ENCODE results near the gene CHGA.

The CHGA gene

GRCh38 chr14:92922883-92923743, at the start of gene CHGA:
Gene CHGA (plus strand): TSS chr14:92923150. CDS start chr14:92923360, 210 bp downstream.
- peak; percentile 85 for DNase-seq

- no peak for DNase-seq
Measured at GRCh38 chr14:92874962-92875661, 47.8 kb upstream of the CHGA start.

- DNase-seq: no peak
Measured at GRCh38 chr14:92877757-92878431, 45.1 kb upstream of the CHGA start.

DNA sequence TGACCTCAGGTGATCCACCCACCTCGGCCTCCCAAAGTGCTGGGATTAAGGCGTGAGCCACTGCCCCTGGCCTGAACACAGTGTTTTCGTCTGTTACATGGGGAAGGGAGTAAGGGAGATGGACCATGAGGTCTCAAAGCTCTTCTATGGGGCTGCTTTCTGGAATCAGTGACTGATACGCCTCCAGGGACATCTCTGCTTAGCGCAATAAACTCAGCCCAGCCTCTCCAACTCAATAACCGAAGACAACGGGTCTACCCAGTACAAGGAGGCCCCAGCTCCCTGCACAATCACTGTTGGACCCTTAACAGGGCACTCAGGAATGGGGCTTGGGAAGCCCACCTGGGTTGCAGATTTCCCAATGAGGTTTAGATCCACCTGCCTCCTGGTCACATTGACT, 42.6 kb upstream of the CHGA start:
- DNase-seq: no peak

DNA sequence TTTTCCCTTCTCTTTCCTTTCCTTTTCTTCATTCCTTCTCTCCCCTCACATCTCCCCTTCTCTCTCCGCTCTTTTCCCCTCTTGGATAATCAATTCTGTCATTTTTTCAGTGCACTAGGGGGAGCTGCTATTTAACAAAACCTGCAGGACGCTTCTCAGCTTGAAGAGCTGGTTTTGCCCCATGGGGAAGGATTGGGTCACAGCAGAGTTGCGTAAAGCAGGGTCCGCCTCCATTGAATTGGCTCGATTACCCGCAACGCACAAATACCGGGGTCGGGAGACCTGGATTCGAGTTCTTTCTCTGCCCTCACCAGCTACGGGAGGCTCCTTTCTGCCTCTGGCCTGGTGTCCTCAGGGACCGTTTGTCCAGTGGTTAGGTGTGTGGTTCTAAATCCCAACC, 42.1 kb upstream of the CHGA start:
- DNase-seq: peak; percentile 72

GRCh38 chr14:92883066-92883465, 39.9 kb upstream of the CHGA start:
- DNase-seq: no peak

DNA sequence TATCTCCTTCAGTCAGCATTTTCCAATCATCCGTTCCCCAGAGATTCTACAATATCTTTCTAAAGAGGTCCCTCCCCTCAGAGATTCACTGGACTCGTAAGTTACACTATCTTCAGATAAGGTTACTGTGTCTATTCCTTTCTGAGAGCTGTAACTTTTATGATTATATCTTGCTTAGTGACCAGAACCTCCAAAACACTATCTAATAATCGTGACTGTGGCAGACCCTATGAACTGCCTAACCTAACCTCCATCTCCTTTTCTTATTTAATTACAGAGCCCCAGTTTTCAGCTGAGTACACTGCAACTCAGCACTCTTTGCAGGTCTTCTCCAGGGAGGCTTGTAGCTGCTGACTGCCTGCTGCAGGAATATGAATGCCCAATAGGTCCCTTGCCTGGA, 38.5 kb upstream of the CHGA start:
- DNase-seq: no peak

DNA sequence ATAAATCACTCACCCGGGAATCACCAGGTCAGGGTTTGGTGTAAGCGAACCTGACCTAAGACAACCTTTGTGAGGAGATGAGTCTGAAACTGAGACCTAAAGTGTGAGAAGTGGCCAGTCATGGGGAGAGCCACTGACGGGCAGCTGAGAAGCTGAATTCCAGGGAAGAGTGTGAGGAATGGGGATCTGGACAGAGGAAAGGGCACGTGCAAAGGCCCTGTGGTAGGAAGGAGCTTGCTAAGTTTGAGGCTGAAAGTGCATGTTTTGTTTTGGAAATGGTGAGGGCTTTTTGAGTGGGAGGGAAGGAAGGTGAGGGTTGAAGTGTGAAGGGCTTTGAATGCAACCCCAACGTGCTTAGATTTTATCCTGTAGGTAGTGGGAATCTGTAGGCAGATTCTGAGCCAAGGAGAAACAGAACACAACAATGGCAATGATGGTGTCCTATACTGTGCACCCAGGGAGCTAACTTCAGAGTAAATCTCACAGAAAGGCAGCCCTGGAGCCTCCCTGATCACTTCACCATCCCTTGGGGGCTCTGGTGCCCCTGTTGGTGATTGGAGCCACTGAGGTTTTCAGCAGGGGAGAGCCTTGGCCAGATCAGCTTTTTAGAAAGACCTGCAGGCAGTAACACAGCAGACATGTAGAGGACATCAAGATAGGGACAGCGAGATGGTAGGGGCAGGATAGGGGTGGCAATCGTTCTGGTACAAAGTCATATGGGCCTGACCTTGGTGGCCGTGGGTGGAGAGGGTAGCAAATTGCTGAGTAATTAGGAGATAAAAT, 37.5 kb upstream of the CHGA start:
- no peak for DNase-seq

DNA sequence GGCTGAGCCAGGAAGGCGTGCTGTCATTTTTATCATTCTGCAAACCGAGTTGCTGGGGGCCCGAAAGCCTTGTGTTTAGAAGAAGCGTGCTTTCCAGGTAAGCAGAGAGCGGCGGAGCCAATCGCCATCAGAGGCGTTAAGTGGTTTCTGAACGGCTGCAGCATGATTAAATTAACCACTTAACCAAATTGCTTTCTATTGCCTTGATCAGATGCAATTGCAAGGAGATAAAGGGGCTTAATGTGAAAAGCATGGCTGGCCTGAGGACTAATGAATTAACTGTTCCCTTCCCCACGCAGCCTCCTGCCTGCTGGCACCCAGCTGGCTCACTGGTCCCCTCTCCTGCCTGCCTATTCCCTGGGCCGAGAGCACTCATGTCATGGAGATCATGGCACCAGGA, 36.6 kb upstream of the CHGA start:
- peak; percentile 24 for DNase-seq

DNA sequence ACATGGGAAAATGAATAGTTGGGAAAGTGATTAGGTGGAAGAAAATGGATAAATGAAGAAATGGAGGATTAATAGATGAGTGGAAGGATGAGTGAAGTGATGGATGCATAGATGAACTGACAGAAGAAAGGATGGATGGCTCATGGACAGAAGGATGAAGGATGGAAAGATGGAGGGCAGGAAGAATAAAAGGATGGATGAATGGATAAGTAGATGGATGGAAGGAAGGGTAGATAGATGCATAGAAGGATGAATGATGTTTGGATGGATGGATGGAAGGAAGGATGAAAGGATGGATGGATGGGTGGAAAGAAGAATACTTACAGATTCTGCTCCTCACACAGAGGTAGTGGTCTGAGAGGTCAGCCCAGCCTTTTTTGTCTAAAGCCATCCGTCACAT, 35.8 kb upstream of the CHGA start:
- DNase-seq: no peak

GRCh38 chr14:92888896-92889295, 34.1 kb upstream of the CHGA start:
- DNase-seq: no peak

GRCh38 chr14:92890830-92891588, 31.9 kb upstream of the CHGA start:
- peak; percentile 98 for DNase-seq

DNA sequence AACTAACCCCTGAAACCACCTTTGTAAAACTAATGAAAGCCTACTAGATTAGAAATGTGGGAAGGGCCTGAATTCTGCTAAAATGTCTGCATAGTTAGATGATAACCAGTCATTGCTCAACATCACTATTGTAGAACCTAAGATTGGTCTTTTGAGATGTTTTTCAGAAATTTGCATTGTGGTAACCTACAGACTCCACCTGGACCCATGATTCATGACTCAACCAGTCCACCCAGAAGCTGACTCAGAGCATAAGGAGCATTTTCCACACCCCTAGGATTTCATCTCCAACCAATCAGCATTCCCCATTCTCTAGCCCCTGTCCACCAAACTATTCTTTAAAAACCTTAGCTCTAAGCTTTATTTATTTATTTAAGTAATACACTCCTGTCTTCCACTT, 30.4 kb upstream of the CHGA start:
- DNase-seq: no peak

- DNase-seq: no peak
Measured at GRCh38 chr14:92895352-92895878, 27.5 kb upstream of the CHGA start.

- DNase-seq: no peak
Measured at GRCh38 chr14:92897922-92898565, 24.9 kb upstream of the CHGA start.

DNA sequence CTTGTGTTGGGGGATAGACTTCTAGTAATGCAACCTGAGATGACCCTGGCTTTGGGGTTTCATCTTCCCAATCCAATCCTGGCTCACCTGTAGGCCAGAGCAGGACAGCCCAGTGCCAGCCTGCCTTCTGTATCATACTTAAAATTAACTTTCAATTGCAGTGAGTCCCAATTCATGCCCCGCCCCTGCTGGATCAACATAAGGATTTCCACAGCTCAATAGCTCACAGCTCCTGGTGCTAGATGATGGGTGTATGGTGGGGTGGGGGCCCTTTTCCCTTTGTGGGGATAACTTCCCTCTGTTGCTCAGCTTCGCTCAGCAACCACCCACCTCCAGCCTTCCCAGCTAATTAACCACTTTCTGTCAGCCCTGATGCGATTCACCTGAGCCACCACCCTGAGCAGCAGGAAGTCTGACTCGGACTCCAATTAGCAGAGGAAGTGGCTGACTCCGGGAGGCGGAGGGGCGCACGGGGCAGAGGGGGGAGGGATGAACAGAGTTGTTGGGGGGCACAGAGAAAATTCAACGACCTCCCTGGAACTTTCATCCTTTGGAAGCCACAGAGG, 24.3 kb upstream of the CHGA start:
- DNase-seq: peak; percentile 27

- DNase-seq: no peak
Measured at GRCh38 chr14:92900660-92901059, 22.3 kb upstream of the CHGA start.

DNA sequence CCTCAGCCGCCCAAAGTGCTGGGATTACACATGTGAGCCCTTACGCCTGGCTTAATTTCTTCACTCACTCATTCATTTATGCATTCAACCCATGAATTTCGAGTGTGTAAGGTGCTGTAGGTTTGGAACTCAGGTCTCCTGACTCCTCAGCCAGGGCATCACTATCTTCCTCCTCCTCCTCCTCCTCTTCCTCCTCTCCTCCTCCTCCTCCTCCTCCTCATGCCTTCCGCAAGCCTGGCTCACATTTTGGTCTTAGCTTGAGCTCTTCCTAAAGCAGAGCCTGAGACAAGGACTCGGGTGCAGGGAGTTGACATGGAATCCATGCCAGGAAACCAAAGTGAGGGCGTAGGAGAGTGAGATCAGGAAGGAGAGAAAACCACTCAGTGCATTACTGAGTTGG, 20.8 kb upstream of the CHGA start:
- no peak for DNase-seq

- no peak for DNase-seq
Measured at GRCh38 chr14:92902726-92903125, 20.2 kb upstream of the CHGA start.

DNA sequence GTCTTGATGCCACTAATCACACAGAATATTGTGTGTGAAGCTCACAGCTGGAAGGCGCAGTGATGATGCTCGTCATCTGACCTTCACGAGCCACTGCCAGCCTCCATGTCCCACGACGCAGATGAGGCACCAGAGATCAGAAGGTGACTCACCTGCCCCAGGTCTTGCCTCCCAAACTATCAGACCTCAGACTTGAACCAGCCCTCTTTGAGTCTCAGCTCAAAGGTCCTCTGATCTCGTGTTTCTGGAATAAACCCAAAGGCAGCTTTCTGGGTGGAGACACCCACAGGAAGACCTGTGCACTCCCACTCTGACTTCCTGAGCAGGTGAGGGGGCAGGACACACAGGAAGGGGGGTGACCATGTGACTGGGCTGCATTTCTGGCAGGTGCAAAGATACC, 19.6 kb upstream of the CHGA start:
- DNase-seq: peak; percentile 18

GRCh38 chr14:92905667-92906066, 17.3 kb upstream of the CHGA start:
- no peak for DNase-seq

Measured in COR-L47 (cell line).